ENCODE measurements around the gene PCDHGA10.
"Not testable (repeated sequence)": the region's sequence is repeated elsewhere in the genome, so short reads cannot be mapped to it uniquely, and the experiment has no call there.

The PCDHGA10 gene

GRCh38 chr5:141427783-141428426 lies 15.1 kb downstream of the PCDHGA10 start:
- DNase-seq = no peak

GRCh38 chr5:141430332-141431113 lies 17.7 kb downstream of the PCDHGA10 start, which contains the start of gene PCDHGA12:
TSS of gene PCDHGA12 (plus strand) at chr5:141430507. CDS start at chr5:141430760, 253 bp downstream.
- peak; percentile 65 for DNase-seq

- DNase-seq = no peak
Measured at GRCh38 chr5:141431286-141431685, 18.5 kb downstream of the PCDHGA10 start.

DNA sequence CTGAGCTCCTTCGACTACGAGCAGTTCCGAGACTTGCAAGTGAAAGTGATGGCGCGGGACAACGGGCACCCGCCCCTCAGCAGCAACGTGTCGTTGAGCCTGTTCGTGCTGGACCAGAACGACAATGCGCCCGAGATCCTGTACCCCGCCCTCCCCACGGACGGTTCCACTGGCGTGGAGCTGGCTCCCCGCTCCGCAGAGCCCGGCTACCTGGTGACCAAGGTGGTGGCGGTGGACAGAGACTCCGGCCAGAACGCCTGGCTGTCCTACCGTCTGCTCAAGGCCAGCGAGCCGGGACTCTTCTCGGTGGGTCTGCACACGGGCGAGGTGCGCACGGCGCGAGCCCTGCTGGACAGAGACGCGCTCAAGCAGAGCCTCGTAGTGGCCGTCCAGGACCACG lies 19.5 kb downstream of the PCDHGA10 start:
- DNase-seq = not testable (repeated sequence)

DNA sequence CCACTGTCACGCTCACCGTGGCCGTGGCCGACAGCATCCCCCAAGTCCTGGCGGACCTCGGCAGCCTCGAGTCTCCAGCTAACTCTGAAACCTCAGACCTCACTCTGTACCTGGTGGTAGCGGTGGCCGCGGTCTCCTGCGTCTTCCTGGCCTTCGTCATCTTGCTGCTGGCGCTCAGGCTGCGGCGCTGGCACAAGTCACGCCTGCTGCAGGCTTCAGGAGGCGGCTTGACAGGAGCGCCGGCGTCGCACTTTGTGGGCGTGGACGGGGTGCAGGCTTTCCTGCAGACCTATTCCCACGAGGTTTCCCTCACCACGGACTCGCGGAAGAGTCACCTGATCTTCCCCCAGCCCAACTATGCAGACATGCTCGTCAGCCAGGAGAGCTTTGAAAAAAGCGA lies 19.9 kb downstream of the PCDHGA10 start:
- not testable (repeated sequence) for DNase-seq

GRCh38 chr5:141434006-141434405 lies 21.2 kb downstream of the PCDHGA10 start:
- DNase-seq = no peak

DNA sequence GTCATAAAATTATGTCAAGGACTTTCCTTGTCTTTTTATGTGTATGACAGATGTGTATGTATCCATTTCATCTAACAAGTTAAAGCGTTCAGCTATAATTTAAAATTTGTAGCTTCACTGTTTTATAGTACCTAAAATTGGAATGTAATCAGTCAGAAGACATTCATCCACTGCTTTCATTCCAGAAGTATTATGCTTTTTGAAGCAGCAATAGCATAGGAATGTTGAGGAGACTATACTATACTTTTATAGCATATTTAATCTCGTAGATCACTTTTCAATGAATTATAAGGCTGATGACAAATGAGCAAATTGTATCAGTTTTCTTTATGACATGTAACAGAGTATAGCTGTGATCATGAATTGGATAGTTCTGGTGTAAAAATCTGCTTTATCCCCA lies 24.4 kb downstream of the PCDHGA10 start:
- DNase-seq = no peak

GRCh38 chr5:141439411-141440141 lies 26.8 kb downstream of the PCDHGA10 start:
- no peak for DNase-seq

DNA sequence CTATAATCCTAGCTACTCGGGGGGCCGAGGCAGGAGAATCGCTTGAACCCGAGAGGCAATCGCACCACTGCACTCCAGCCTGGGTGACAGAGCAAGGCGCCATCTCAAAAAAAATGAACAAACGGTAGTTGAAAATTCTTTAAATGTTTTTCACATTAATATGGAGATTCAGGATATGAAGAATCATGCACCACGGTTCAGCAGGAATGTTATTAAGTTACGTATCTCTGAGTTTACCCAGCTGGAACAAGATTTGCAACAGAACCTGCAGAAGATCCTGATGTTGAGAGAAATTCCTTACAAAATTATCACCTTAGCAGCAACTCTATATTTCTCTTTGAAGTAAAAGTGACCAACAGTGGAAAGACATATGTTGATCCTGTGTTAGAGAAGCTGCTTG lies 27.6 kb downstream of the PCDHGA10 start:
- DNase-seq = no peak

GRCh38 chr5:141441571-141442170 lies 28.9 kb downstream of the PCDHGA10 start:
- DNase-seq = no peak

- DNase-seq = no peak
Measured at GRCh38 chr5:141465351-141465750, 52.6 kb downstream of the PCDHGA10 start.

Measured in DMS53 (cell line).